ENCODE measurements around the gene MPC1L.

- TF ChIP-seq, protein P1, sequence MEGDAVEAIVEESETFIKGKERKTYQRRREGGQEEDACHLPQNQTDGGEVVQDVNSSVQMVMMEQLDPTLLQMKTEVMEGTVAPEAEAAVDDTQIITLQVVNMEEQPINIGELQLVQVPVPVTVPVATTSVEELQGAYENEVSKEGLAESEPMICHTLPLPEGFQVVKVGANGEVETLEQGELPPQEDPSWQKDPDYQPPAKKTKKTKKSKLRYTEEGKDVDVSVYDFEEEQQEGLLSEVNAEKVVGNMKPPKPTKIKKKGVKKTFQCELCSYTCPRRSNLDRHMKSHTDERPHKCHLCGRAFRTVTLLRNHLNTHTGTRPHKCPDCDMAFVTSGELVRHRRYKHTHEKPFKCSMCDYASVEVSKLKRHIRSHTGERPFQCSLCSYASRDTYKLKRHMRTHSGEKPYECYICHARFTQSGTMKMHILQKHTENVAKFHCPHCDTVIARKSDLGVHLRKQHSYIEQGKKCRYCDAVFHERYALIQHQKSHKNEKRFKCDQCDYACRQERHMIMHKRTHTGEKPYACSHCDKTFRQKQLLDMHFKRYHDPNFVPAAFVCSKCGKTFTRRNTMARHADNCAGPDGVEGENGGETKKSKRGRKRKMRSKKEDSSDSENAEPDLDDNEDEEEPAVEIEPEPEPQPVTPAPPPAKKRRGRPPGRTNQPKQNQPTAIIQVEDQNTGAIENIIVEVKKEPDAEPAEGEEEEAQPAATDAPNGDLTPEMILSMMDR (optimal IDR thresholded peaks at IDR 0.05 in 1 of 3, IDR thresholded peaks at IDR 0.05 in 1 of 3, conservative IDR thresholded peaks at IDR 0.05 in 1 of 3; ENCODE audit: extremely low read depth in 1 of 3, insufficient read depth in 2 of 3, low read length in 3 of 3) = no peak
- TF ChIP-seq EZH2 (IDR thresholded peaks at IDR 0.05; ENCODE audit: low read length) = no peak
Measured at GRCh38 chrX:40671126-40671525, 47.9 kb downstream of the MPC1L start.
